HCT116 (cell line): Measurements from ENCODE around the gene TMC2. TPM values are rescaled to one million over a fixed set of nuclear protein-coding genes. Genes with fewer than 3 reads are reported as not detected.

ENCODE experiments used
- ATAC-seq: fragments of 200-7000 bp; cut with Tn5 transposase; 2 replicates; pipeline ENCODE4 v1.9.1; 2020; ENCODE audit warnings: mild to moderate bottlenecking, moderate library complexity
- BruUV-seq: library from RNA; stranded (reverse); fragments of 400-500 nt; replicated peaks from 2 replicates; lab custom pipeline; 2021; lab: Mats Ljungman, UMichigan
- CTCF ChIA-PET: fragments of 300-600 bp; sonication (Branson Sonifier 250); formaldehyde crosslinking; loops from one replicate; lab custom pipeline; 2021; ENCODE audit warnings: antibody characterized with exemption; lab: Charles Lee
- POLR2A ChIA-PET: fragments of 300-600, 350-600 bp; sonication (Branson Sonifier 250); formaldehyde crosslinking; loops from one replicate; lab custom pipeline; 2021; ENCODE audit warnings: antibody characterized with exemption; lab: Charles Lee
- RAD21 ChIA-PET, 2 experiments: fragments of 300-600 bp; sonication (Branson Sonifier 250); formaldehyde crosslinking; loops; one replicate each; lab custom pipeline; 2023; ENCODE audit warnings: low total read pairs in 2 of 2; ENCODE audit not compliant: uncharacterized antibody in 2 of 2, unreplicated experiment in 2 of 2, low non-redundant PET in 1 of 2; lab: Charles Lee
- DNase-seq: peaks from one replicate; pipeline ENCODE4 v3.0.0-alpha.2; 2010; ENCODE audit warnings: low read depth, low spot score
- H2AFZ ChIP-seq: fragments of 200-600 bp; shearing (Covaris generic), sonication (generic); 2 replicates; pipeline ENCODE4 v1.6.1; 2017; ENCODE audit warnings: low read depth, mixed run types, mixed read lengths, antibody characterized with exemption, low read length; ENCODE audit not compliant: poor library complexity, severe bottlenecking
- H3K27ac ChIP-seq: 2 replicates; pipeline ENCODE4 v1.5.1; 2012; ENCODE audit warnings: low read depth, low read length
- H3K27me3 ChIP-seq: fragments of 200-600 bp; sonication (generic); 2 replicates; pipeline ENCODE4 v1.6.1; 2016; ENCODE audit warnings: mixed run types, low read length, mixed read lengths; ENCODE audit not compliant: insufficient read depth
- H3K36me3 ChIP-seq, 2 experiments: fragments of 200-500 bp in 1 of 2; fragments of 200-600 bp in 1 of 2; sonication (Bioruptor generic) in 1 of 2; sonication (generic) in 1 of 2; 2 replicates each; pipeline versions ENCODE4 v1.5.1 to v1.6.1; 2014 to 2016; ENCODE audit warnings: low read length in 2 of 2, inconsistent platforms in 1 of 2, mixed read lengths in 1 of 2, mixed run types in 1 of 2; ENCODE audit not compliant: insufficient read depth in 2 of 2, control insufficient read depth in 1 of 2
- H3K4me1 ChIP-seq, 2 experiments: fragments of 200-600 bp in 1 of 2; sonication (generic) in 1 of 2; 2 replicates each; pipeline versions ENCODE4 v1.5.1 to v1.6.1; 2012 to 2017; ENCODE audit warnings: low read length in 2 of 2, inconsistent platforms in 1 of 2, mild to moderate bottlenecking in 1 of 2, mixed read lengths in 1 of 2, mixed run types in 1 of 2, moderate library complexity in 1 of 2; ENCODE audit not compliant: insufficient read depth in 2 of 2, control insufficient read depth in 1 of 2
- H3K4me2 ChIP-seq: fragments of 200-600 bp; sonication (generic); 2 replicates; pipeline ENCODE4 v1.6.1; 2017; ENCODE audit warnings: mixed run types, low read length, mixed read lengths
- H3K4me3 ChIP-seq, 2 experiments: fragments of 200-600 bp in 1 of 2; sonication (generic) in 1 of 2; replicated peaks in 1 of 2; 2 replicates each; pipeline ENCODE4 v1.5.1; 2011 to 2016; ENCODE audit warnings: low read length in 2 of 2, control low read depth in 1 of 2, low read depth in 1 of 2, mild to moderate bottlenecking in 1 of 2, mixed read lengths in 1 of 2, mixed run types in 1 of 2
- H3K79me2 ChIP-seq: fragments of 200-600 bp; sonication (generic); 2 replicates; pipeline ENCODE4 v1.6.1; 2017; ENCODE audit warnings: mild to moderate bottlenecking, mixed run types, low read length, moderate library complexity, mixed read lengths; ENCODE audit not compliant: insufficient read depth
- H3K9ac ChIP-seq: fragments of 200-600 bp; sonication (generic); 2 replicates; pipeline ENCODE4 v1.6.1; 2016; ENCODE audit warnings: low read length, mixed read lengths
- H3K9me2 ChIP-seq: fragments of 200-600 bp; sonication (generic), shearing (Covaris generic); 2 replicates; pipeline ENCODE4 v1.6.1; 2017; ENCODE audit warnings: mixed run types, mild to moderate bottlenecking, moderate library complexity; ENCODE audit not compliant: insufficient read depth
- H3K9me3 ChIP-seq, 2 experiments: fragments of 200-500 bp in 1 of 2; fragments of 200-600 bp in 1 of 2; sonication (Bioruptor generic) in 1 of 2; sonication (generic) in 1 of 2; 2 replicates each; pipeline ENCODE4 v1.6.1; 2014 to 2017; ENCODE audit warnings: low read length in 2 of 2, mixed read lengths in 2 of 2, inconsistent platforms in 1 of 2, low read depth in 1 of 2, mild to moderate bottlenecking in 1 of 2, mixed run types in 1 of 2, moderate library complexity in 1 of 2; ENCODE audit not compliant: control insufficient read depth in 1 of 2, insufficient read depth in 1 of 2
- H4K20me1 ChIP-seq: fragments of 200-600 bp; sonication (generic), shearing (Covaris generic); 2 replicates; pipeline ENCODE4 v1.6.1; 2017; ENCODE audit warnings: mixed run types, mild to moderate bottlenecking, moderate library complexity; ENCODE audit not compliant: insufficient read depth
- CBX3 ChIP-seq: IDR thresholded peaks from 2 replicates; pipeline ENCODE4 v1.6.1; 2012; ENCODE audit warnings: low read depth
- EGR1 ChIP-seq: IDR thresholded peaks from 2 replicates; pipeline ENCODE4 v1.6.1; 2012; ENCODE audit warnings: low read depth
- ELF1 ChIP-seq: IDR thresholded peaks from 2 replicates; pipeline ENCODE4 v1.6.1; 2012; ENCODE audit warnings: low read depth, borderline replicate concordance
- EZH2 ChIP-seq: fragments of 200-600 bp; sonication (generic); IDR thresholded peaks from 2 replicates; pipeline ENCODE4 v1.6.1; 2017; ENCODE audit warnings: antibody characterized with exemption, mixed run types
- EZH2phosphoT487 ChIP-seq: fragments of 200-600 bp; IDR thresholded peaks from 2 replicates; pipeline ENCODE4 v1.6.1; 2018; ENCODE audit warnings: antibody characterized with exemption, borderline replicate concordance
- SIN3A ChIP-seq: IDR thresholded peaks from 2 replicates; pipeline ENCODE4 v1.6.1; 2012; ENCODE audit warnings: low read depth
- TCF7L2 ChIP-seq: IDR thresholded peaks from 2 replicates; pipeline ENCODE4 v1.7.0; 2011; ENCODE audit warnings: borderline replicate concordance, inconsistent platforms; ENCODE audit not compliant: insufficient read depth, insufficient read length; ENCODE audit errors: extremely low read depth
- YY1 ChIP-seq: IDR thresholded peaks from 2 replicates; pipeline ENCODE4 v1.6.1; 2011; ENCODE audit warnings: low read length, low read depth, moderate library complexity, mild to moderate bottlenecking; ENCODE audit not compliant: insufficient replicate concordance; ENCODE audit errors: extremely low read depth
- ZFX ChIP-seq: fragments of 450-650 bp; IDR thresholded peaks from 2 replicates; pipeline ENCODE4 v1.6.1; 2017
- ZNF274 ChIP-seq: fragments of 200-500 bp; sonication (Bioruptor generic); IDR thresholded peaks from 2 replicates; pipeline ENCODE4 v1.6.1; 2014; ENCODE audit warnings: mild to moderate bottlenecking, low read depth, low read length, inconsistent platforms
- intact Hi-C: fragments of 100-400 bp; cut with micrococcal nuclease; formaldehyde crosslinking; loops from 2 replicates; pipeline ENCODE4 v1.10.0; 2022
- total RNA-seq: library from RNA; stranded (reverse); gene quantifications from one replicate; pipeline ENCODE4 v1.2.1, GENCODE V29; 2021; ENCODE audit not compliant: unreplicated experiment
- TF ChIP-seq, protein P1 (sequence below): IDR thresholded peaks from 2 replicates; pipeline ENCODE4 v1.6.1; 2012
- TF ChIP-seq, protein P2 (sequence below), 3 experiments: fragments of 200-600 bp in 1 of 3; sonication (generic) in 1 of 3; IDR thresholded peaks in 2 of 3; conservative IDR thresholded peaks in 1 of 3; 2 replicates each; pipeline ENCODE4 v1.5.1; 2012 to 2017; ENCODE audit warnings: low read depth in 2 of 3, low read length in 2 of 3, antibody characterized with exemption in 1 of 3, borderline replicate concordance in 1 of 3, control low read depth in 1 of 3, mild to moderate bottlenecking in 1 of 3, mixed read lengths in 1 of 3, mixed run types in 1 of 3, moderate library complexity in 1 of 3; ENCODE audit not compliant: insufficient read depth in 1 of 3
- TF ChIP-seq, protein P3 (sequence below): IDR thresholded peaks from 2 replicates; pipeline ENCODE4 v1.6.1; 2011; ENCODE audit warnings: mild to moderate bottlenecking, low read length, moderate library complexity; ENCODE audit not compliant: insufficient replicate concordance; ENCODE audit errors: extremely low read depth
- TF ChIP-seq, protein P4 (sequence below): IDR thresholded peaks from 2 replicates; pipeline ENCODE4 v1.6.1; 2012
- TF ChIP-seq, protein P5 (sequence below): IDR thresholded peaks from 2 replicates; pipeline ENCODE4 v1.6.1; 2012; ENCODE audit warnings: low read depth

The TMC2 gene
- total RNA-seq, 1 experiment from 2014 or later, result not detected

DNA sequence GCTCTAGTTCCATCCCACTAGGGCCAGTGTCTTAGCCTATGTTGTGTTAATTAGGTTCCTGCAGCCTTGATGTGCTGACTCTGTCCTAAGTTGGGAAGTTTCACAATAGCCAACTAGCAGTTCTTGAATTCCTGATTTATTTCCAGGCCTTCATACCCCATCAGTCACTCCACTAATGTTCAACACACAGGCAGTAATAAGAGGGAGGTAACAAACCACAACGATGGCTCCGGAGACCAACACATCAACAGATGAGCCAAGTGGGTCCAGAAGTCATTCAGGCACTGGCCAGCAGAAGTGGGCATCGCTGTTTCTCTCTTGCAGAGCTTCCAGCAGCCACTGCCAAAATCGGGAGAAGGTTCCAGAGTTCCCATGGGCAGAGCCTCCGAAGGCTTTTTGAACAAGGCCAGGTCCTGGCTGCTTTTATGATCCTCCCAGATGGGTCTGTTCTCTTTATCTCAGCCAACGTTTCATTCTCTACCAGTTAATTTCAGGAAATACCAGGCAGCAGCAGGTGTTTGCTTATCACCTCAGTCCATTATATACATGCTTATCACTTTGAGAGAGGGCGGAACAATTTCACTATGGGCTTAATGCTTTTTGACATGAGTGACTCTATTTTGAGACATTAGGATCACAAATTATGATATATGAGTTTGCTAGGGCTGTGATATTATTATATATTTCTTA, 67.6 kb downstream of the TMC2 start:
- Histone ChIP-seq H3K79me2 (no peaks in the 10 kb centered on the region), H3K4me1 (no peaks in the 10 kb centered on the region), H4K20me1 (no peaks in the 10 kb centered on the region), H3K4me3 (no peak overlapping the region), H3K27ac (no peak overlapping the region), H3K9me2 (no peaks in the 10 kb centered on the region), H3K9ac (no peak overlapping the region), H3K4me2 (no peak overlapping the region), H3K9me3 (peaks cover 0 to 9% of the 10 kb centered on the region in 2 experiments; a peak in 1 of 4 replicates), H3K27me3 (no peaks in the 10 kb centered on the region), H3K36me3 (no peaks in the 10 kb centered on the region), H2AFZ (no peak overlapping the region)
- BruUV-seq, result no TSS peak
- ATAC-seq, result no peak
- intact Hi-C loops, result no loop called here
- no peak for DNase-seq
- TF ChIP-seq, protein P1, sequence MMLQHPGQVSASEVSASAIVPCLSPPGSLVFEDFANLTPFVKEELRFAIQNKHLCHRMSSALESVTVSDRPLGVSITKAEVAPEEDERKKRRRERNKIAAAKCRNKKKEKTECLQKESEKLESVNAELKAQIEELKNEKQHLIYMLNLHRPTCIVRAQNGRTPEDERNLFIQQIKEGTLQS, result no peak
- no peak for TF ChIP-seq CBX3
- TF ChIP-seq, protein P2, sequence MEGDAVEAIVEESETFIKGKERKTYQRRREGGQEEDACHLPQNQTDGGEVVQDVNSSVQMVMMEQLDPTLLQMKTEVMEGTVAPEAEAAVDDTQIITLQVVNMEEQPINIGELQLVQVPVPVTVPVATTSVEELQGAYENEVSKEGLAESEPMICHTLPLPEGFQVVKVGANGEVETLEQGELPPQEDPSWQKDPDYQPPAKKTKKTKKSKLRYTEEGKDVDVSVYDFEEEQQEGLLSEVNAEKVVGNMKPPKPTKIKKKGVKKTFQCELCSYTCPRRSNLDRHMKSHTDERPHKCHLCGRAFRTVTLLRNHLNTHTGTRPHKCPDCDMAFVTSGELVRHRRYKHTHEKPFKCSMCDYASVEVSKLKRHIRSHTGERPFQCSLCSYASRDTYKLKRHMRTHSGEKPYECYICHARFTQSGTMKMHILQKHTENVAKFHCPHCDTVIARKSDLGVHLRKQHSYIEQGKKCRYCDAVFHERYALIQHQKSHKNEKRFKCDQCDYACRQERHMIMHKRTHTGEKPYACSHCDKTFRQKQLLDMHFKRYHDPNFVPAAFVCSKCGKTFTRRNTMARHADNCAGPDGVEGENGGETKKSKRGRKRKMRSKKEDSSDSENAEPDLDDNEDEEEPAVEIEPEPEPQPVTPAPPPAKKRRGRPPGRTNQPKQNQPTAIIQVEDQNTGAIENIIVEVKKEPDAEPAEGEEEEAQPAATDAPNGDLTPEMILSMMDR (IDR thresholded peaks at IDR 0.05 in 2 of 3, conservative IDR thresholded peaks at IDR 0.05 in 1 of 3; ENCODE audit: borderline replicate concordance in 1 of 3, insufficient read depth in 1 of 3, low read depth in 2 of 3, low read length in 2 of 3), result no peak
- no peak for TF ChIP-seq EZH2
- no peak for TF ChIP-seq ZNF274
- TF ChIP-seq TCF7L2, result no peak
- TF ChIP-seq EGR1, result no peak
- no peak for TF ChIP-seq ELF1
- TF ChIP-seq, protein P3, sequence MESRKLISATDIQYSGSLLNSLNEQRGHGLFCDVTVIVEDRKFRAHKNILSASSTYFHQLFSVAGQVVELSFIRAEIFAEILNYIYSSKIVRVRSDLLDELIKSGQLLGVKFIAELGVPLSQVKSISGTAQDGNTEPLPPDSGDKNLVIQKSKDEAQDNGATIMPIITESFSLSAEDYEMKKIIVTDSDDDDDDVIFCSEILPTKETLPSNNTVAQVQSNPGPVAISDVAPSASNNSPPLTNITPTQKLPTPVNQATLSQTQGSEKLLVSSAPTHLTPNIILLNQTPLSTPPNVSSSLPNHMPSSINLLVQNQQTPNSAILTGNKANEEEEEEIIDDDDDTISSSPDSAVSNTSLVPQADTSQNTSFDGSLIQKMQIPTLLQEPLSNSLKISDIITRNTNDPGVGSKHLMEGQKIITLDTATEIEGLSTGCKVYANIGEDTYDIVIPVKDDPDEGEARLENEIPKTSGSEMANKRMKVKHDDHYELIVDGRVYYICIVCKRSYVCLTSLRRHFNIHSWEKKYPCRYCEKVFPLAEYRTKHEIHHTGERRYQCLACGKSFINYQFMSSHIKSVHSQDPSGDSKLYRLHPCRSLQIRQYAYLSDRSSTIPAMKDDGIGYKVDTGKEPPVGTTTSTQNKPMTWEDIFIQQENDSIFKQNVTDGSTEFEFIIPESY, result no peak
- no peak for TF ChIP-seq EZH2phosphoT487
- TF ChIP-seq SIN3A, result no peak
- TF ChIP-seq, protein P4, sequence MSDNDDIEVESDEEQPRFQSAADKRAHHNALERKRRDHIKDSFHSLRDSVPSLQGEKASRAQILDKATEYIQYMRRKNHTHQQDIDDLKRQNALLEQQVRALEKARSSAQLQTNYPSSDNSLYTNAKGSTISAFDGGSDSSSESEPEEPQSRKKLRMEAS, result no peak
- TF ChIP-seq YY1, result no peak
- TF ChIP-seq, protein P5, sequence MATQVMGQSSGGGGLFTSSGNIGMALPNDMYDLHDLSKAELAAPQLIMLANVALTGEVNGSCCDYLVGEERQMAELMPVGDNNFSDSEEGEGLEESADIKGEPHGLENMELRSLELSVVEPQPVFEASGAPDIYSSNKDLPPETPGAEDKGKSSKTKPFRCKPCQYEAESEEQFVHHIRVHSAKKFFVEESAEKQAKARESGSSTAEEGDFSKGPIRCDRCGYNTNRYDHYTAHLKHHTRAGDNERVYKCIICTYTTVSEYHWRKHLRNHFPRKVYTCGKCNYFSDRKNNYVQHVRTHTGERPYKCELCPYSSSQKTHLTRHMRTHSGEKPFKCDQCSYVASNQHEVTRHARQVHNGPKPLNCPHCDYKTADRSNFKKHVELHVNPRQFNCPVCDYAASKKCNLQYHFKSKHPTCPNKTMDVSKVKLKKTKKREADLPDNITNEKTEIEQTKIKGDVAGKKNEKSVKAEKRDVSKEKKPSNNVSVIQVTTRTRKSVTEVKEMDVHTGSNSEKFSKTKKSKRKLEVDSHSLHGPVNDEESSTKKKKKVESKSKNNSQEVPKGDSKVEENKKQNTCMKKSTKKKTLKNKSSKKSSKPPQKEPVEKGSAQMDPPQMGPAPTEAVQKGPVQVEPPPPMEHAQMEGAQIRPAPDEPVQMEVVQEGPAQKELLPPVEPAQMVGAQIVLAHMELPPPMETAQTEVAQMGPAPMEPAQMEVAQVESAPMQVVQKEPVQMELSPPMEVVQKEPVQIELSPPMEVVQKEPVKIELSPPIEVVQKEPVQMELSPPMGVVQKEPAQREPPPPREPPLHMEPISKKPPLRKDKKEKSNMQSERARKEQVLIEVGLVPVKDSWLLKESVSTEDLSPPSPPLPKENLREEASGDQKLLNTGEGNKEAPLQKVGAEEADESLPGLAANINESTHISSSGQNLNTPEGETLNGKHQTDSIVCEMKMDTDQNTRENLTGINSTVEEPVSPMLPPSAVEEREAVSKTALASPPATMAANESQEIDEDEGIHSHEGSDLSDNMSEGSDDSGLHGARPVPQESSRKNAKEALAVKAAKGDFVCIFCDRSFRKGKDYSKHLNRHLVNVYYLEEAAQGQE, result no peak
- no peak for TF ChIP-seq ZFX
- CTCF ChIA-PET, result no interaction called here
- RAD21 ChIA-PET, result no interaction called here
- POLR2A ChIA-PET, result no interaction called here
